Rectal smooth muscle tissue (tissue), 1 donor: ENCODE results near the gene TEK.
"Not testable (repeated sequence)": the region's sequence is repeated elsewhere in the genome, so short reads cannot be mapped to it uniquely, and the experiment has no call there.

Experiments
- H3K27ac ChIP-seq: one replicate; pipeline ENCODE4 v1.7.0; 2013; ENCODE audit warnings: low read depth, low read length, inconsistent platforms
- H3K27me3 ChIP-seq: one replicate; pipeline ENCODE4 v1.7.0; 2013; ENCODE audit warnings: low read length; ENCODE audit not compliant: control insufficient read depth, insufficient read depth
- H3K36me3 ChIP-seq: one replicate; pipeline ENCODE4 v1.7.0; 2013; ENCODE audit warnings: low read length; ENCODE audit not compliant: control insufficient read depth, insufficient read depth
- H3K4me1 ChIP-seq: one replicate; pipeline ENCODE4 v1.7.0; 2013; ENCODE audit warnings: low read length; ENCODE audit not compliant: control insufficient read depth, insufficient read depth
- H3K4me3 ChIP-seq: one replicate; pipeline ENCODE4 v1.7.0; 2013; ENCODE audit warnings: low read length
- H3K9ac ChIP-seq: one replicate; pipeline ENCODE4 v1.7.0; 2013; ENCODE audit warnings: low read length

TEK gene

GRCh38 chr9:27092496-27092895 is 16.5 kb upstream of the TEK start:
- not testable (repeated sequence) for H3K4me3 ChIP-seq, H3K36me3 ChIP-seq, H3K27me3 ChIP-seq, H3K9ac ChIP-seq, H3K27ac ChIP-seq, H3K4me1 ChIP-seq

DNA sequence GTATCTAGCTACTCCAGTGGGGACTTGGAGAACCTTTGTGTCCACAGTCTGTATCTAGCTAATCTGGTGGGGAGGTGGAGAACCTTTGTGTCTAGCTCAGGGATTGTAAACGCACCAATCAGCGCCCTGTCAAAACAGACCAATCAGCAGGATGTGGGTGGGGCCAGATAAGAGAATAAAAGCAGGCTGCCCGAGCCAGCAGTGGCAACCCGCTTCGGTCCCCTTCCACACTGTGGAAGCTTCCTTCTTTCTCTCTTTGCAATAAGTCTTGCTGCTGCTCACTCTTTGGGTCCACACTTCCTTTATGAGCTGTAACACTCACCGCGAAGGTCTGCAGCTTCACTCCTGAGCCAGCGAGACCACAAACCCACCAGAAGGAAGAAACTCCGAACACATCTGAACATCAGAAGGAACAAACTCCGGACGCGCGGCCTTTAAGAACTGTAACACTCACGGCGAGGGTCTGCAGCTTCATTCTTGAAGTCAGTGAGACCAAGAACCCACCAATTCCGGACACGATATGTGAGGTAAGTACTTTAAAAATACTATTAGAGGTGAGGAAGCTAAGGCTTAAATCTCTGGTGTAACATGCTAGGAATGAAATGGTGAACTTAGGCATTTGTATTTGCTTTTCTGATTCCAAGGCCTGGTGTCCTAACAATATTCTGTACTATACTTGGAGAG is 15.5 kb upstream of the TEK start:
- not testable (repeated sequence) for H3K4me1 ChIP-seq, H3K9ac ChIP-seq, H3K36me3 ChIP-seq, H3K4me3 ChIP-seq, H3K27ac ChIP-seq, H3K27me3 ChIP-seq

GRCh38 chr9:27094640-27095298 is 14.3 kb upstream of the TEK start:
- H3K4me1 ChIP-seq: no peaks in the 10 kb centered on the region
- no peak overlapping the region for H3K27ac ChIP-seq
- no peaks in the 10 kb centered on the region for H3K36me3 ChIP-seq
- H3K27me3 ChIP-seq: no peaks in the 10 kb centered on the region
- no peak overlapping the region for H3K9ac ChIP-seq
- H3K4me3 ChIP-seq: no peak overlapping the region

GRCh38 chr9:27107241-27107640 is 1.8 kb upstream of the TEK start:
- Histone ChIP-seq H3K36me3 (no peaks in the 10 kb centered on the region), H3K4me1 (no peaks in the 10 kb centered on the region), H3K4me3 (no peak overlapping the region), H3K27me3 (no peaks in the 10 kb centered on the region), H3K27ac (no peak overlapping the region), H3K9ac (no peak overlapping the region)

DNA sequence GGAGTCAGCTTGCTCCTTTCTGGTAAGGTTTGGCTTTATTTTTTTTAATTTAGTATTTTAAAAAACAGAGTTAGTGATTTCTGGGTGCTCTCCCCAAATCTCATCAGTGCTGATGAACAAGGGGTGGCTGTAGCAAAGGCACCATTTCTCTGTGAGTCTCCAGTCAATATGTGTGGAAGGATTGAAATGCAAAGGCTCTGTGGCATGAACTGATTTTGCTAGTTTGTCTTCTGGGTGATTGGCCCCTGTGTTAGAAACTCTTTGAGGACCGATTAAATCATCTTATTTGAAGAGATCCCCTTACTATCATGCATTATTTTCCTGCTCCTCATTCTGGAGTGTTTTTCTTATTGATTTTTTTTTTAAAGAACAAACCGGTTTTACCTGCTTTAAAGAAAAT is 596 bp downstream of the TEK start:
- no peaks in the 10 kb centered on the region for H3K27me3 ChIP-seq
- no peaks in the 10 kb centered on the region for H3K36me3 ChIP-seq
- H3K9ac ChIP-seq: no peak overlapping the region
- no peaks in the 10 kb centered on the region for H3K4me1 ChIP-seq
- peak overlapping the region; percentile 5 for H3K4me3 ChIP-seq
- no peak overlapping the region for H3K27ac ChIP-seq

DNA sequence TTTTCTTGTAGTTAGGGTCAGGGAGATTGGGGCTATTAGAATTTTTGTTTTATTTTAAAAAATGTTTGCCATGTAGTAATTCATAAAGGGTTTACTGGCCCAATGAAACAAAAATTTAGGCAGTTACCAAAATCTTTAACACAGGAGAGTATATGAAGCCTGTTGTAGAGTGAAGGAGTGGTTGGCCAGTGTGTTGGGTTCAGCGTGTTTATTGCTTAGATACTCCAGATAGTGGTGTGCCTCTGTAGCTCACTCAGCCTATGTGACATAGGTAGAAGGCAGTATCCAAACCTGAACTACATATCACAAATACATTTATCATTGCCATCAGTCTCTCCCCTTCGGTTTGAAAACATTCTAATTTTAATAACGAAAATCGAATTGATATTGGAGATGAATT is 1.2 kb downstream of the TEK start:
- Histone ChIP-seq H3K4me3 (no peak overlapping the region), H3K36me3 (no peaks in the 10 kb centered on the region), H3K27ac (no peak overlapping the region), H3K9ac (no peak overlapping the region), H3K4me1 (no peaks in the 10 kb centered on the region), H3K27me3 (no peaks in the 10 kb centered on the region)

DNA sequence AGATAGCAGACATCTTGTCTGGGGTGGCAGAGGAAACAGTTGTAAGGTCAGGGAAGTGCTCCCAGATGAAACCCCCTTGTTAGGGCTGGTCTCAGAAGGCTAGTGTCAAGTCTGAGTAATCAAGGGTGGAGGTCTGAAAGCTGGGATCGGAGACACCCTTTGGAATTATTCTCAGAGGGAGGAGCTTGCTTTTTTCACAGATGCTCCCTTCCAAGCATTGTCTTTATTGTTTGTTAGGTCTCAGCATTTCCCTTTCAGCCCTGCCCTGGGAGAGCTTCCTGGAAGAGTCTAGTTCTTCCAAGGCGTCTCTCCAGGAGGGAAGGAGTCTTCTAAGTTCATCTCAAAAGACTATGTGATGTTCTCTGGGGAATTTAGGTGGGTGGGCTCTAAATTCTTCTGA is 3.2 kb downstream of the TEK start:
- Histone ChIP-seq H3K4me3 (no peak overlapping the region), H3K27ac (no peak overlapping the region), H3K4me1 (no peaks in the 10 kb centered on the region), H3K9ac (no peak overlapping the region), H3K36me3 (no peaks in the 10 kb centered on the region), H3K27me3 (no peaks in the 10 kb centered on the region)

DNA sequence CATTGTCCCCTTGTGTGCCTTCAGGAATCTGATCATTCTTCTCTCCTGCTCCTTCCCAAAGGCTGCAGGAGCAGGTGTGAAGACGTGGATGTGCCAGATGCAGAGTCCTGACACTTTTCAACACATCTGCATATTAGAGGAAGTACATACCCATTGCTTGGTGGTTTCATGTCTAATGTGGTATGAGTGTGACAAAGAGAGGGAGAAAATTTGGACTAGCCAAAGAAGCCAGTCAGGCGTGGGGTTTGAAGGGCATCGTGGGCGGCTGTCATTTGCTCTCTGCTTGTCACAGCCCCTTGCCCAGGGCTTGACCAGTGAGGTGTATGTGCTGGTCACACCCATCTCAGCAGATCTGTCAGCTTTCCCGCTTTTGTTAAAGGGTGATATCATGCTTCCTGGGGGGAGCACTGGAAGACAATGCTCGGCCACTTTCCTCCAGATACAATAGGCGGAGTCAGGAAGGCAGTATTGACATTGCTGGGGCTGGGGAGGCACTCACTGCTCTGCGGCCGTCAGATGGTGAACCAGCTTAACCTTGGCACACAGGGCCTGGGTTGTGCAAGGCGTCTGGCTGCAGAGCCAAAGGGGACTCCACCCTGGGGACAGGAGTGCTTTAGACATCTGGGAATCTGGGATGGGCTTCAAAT is 8.6 kb downstream of the TEK start:
- Histone ChIP-seq H3K27ac (no peak overlapping the region), H3K4me3 (no peak overlapping the region), H3K4me1 (no peaks in the 10 kb centered on the region), H3K9ac (no peak overlapping the region), H3K36me3 (no peaks in the 10 kb centered on the region), H3K27me3 (no peaks in the 10 kb centered on the region)

GRCh38 chr9:27118916-27119315 is 9.9 kb downstream of the TEK start:
- Histone ChIP-seq H3K36me3 (no peaks in the 10 kb centered on the region), H3K4me3 (no peak overlapping the region), H3K9ac (no peak overlapping the region), H3K27me3 (no peaks in the 10 kb centered on the region), H3K27ac (no peak overlapping the region), H3K4me1 (no peaks in the 10 kb centered on the region)

DNA sequence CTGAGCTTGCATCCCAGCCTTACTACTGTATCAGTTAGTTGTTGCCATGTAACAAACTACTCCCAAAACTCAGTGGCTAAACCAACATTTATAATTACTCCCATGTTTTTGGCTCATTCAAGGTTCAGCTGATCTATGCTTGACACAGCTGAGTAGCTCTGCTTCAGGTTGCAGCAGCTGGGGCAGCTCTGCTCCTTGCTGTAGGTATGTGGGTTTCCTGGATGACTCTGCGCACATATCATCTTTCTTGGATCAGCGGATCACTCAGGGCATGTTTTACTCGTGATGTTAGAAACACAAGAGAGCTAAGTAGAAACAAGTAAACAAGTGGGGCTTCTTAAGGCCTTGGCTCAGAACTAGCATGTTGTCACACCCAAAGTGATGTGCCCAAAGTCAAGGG is 15.1 kb downstream of the TEK start:
- Histone ChIP-seq H3K4me1 (peaks cover 26% of the 10 kb centered on the region), H3K27me3 (no peaks in the 10 kb centered on the region), H3K36me3 (no peaks in the 10 kb centered on the region), H3K27ac (no peak overlapping the region), H3K9ac (no peak overlapping the region), H3K4me3 (no peak overlapping the region)

- H3K9ac ChIP-seq: no peak overlapping the region
- H3K4me3 ChIP-seq: no peak overlapping the region
- peak overlapping the region; percentile 68 for H3K27ac ChIP-seq
These were observed 16.0 kb downstream of the TEK start for GRCh38 chr9:27125030-27125429.

DNA sequence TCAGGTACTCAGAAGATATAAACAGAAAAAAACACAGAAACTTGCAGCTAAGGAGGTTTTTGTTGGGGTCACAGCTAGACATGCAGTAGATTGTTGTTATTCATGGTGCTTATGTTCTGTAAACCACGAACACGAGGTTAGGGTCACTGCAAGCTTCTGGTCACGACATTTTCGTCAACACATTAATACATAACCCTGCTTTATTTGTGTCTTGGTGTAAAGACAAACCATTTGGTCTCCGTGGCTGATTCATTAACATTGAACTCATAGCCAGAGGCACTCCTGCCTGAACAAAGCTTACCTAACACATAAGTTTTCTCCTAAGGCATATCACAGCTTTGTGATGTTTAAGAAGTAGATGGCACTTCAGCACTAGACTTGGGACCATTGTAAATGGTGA is 16.9 kb downstream of the TEK start:
- Histone ChIP-seq H3K27ac (peak overlapping the region; percentile 73), H3K36me3 (no peaks in the 10 kb centered on the region), H3K9ac (no peak overlapping the region), H3K4me1 (peaks cover 26% of the 10 kb centered on the region), H3K27me3 (no peaks in the 10 kb centered on the region), H3K4me3 (no peak overlapping the region)

More at GRCh38 chr9:27125030-27125429, 16.0 kb downstream of the TEK start:
- H3K36me3 ChIP-seq: no peaks in the 10 kb centered on the region
- H3K27me3 ChIP-seq: no peaks in the 10 kb centered on the region
- H3K4me1 ChIP-seq: peaks cover 26% of the 10 kb centered on the region

- H3K9ac ChIP-seq: no peak overlapping the region
- peaks cover 26% of the 10 kb centered on the region for H3K4me1 ChIP-seq
- no peak overlapping the region for H3K4me3 ChIP-seq
- H3K36me3 ChIP-seq: no peaks in the 10 kb centered on the region
- peak overlapping the region; percentile 73 for H3K27ac ChIP-seq
- no peaks in the 10 kb centered on the region for H3K27me3 ChIP-seq
These were observed 17.6 kb downstream of the TEK start for GRCh38 chr9:27126670-27127069.
